Common myeloid progenitor, CD34-positive (primary cell): ENCODE results near the gene PTPRN2.

Source experiments
- CTCF ChIA-PET: fragments of 350-600 bp; sonication (Branson Sonifier 250); formaldehyde crosslinking; loops from one replicate; lab custom pipeline; 2021; ENCODE audit warnings: antibody characterized with exemption; lab: Charles Lee
- POLR2A ChIA-PET: fragments of 350-600 bp; sonication (Branson Sonifier 250); formaldehyde crosslinking; loops from one replicate; lab custom pipeline; 2021; ENCODE audit warnings: antibody characterized with exemption; lab: Charles Lee
- DNase-seq, 3 donors: peaks; one replicate each; pipeline versions ENCODE4 v3.0.0 to v3.0.0-alpha.2; 2013
- H3K27ac ChIP-seq, 2 experiments: 1 replicate in 1 of 2; 2 replicates in 1 of 2; pipeline ENCODE4 v1.7.0; 2013; ENCODE audit warnings: inconsistent platforms in 2 of 2, low read length in 2 of 2, mild to moderate bottlenecking in 2 of 2, low read depth in 1 of 2, moderate library complexity in 1 of 2; ENCODE audit not compliant: severe bottlenecking in 2 of 2, insufficient read depth in 1 of 2, poor library complexity in 1 of 2
- H3K27me3 ChIP-seq, 5 experiments: replicated peaks in 2 of 5; 1 replicate in 3 of 5; 2 replicates in 2 of 5; pipeline versions ENCODE4 v1.6.1 to v1.7.0; 2013; ENCODE audit warnings: low read length in 4 of 5, mild to moderate bottlenecking in 2 of 5, moderate library complexity in 2 of 5, inconsistent platforms in 1 of 5; ENCODE audit not compliant: insufficient read depth in 5 of 5, control insufficient read depth in 4 of 5
- H3K36me3 ChIP-seq, 4 experiments: 1 replicate in 2 of 4; 2 replicates in 2 of 4; pipeline versions ENCODE4 v1.6.1 to v1.7.0; 2013; ENCODE audit warnings: low read length in 3 of 4, control low read depth in 1 of 4, mild to moderate bottlenecking in 1 of 4; ENCODE audit not compliant: control insufficient read depth in 4 of 4, insufficient read depth in 4 of 4
- H3K4me1 ChIP-seq, 4 experiments: 1 replicate in 3 of 4; 2 replicates in 1 of 4; pipeline versions ENCODE4 v1.6.1 to v1.7.1; 2013; ENCODE audit warnings: low read length in 3 of 4, mild to moderate bottlenecking in 3 of 4, control low read depth in 1 of 4, inconsistent platforms in 1 of 4, moderate library complexity in 1 of 4; ENCODE audit not compliant: control insufficient read depth in 4 of 4, insufficient read depth in 4 of 4; ENCODE audit errors: control extremely low read depth in 1 of 4
- H3K4me3 ChIP-seq, 7 experiments: 1 replicate in 4 of 7; 2 replicates in 3 of 7; pipeline versions ENCODE4 v1.5.1 to v1.7.0; 2013; ENCODE audit warnings: mild to moderate bottlenecking in 7 of 7, low read length in 6 of 7, moderate library complexity in 6 of 7, inconsistent platforms in 2 of 7, low read depth in 2 of 7, control low read depth in 1 of 7; ENCODE audit not compliant: insufficient read depth in 4 of 7, control insufficient read depth in 1 of 7; ENCODE audit errors: extremely low read depth in 1 of 7
- H3K9me3 ChIP-seq, 5 experiments: 1 replicate in 4 of 5; 2 replicates in 1 of 5; pipeline versions ENCODE4 v1.6.1 to v1.7.1; 2013; ENCODE audit warnings: low read length in 4 of 5, mild to moderate bottlenecking in 2 of 5, inconsistent platforms in 1 of 5, low read depth in 1 of 5, moderate library complexity in 1 of 5; ENCODE audit not compliant: control insufficient read depth in 4 of 5, insufficient read depth in 2 of 5; ENCODE audit errors: control extremely low read depth in 1 of 5
- WGBS: methylation state at CpG from one replicate; pipeline ENCODE4 v1.1.5; 2013; ENCODE audit not compliant: insufficient coverage; 5-methylcytosine and 5-hydroxymethylcytosine counted together

PTPRN2 gene

GRCh38 chr7:158249692-158250091 is 337.9 kb downstream of the PTPRN2 start:
- H3K27ac ChIP-seq: no peak overlapping the region
- H3K27me3 ChIP-seq: no peaks in the 10 kb centered on the region
- H3K9me3 ChIP-seq: peaks cover 0 to 39% (median 12%) of the 10 kb centered on the region in 5 experiments
- H3K4me3 ChIP-seq: no peak overlapping the region
- H3K36me3 ChIP-seq: no peaks in the 10 kb centered on the region
- 78% methylated on average over 4 of the region's 9 CpGs for WGBS
- CTCF ChIA-PET: no interaction called here
- no peak for DNase-seq
- POLR2A ChIA-PET: no interaction called here
- no peaks in the 10 kb centered on the region for H3K4me1 ChIP-seq

GRCh38 chr7:158248816-158249215 is 338.8 kb downstream of the PTPRN2 start:
- Histone ChIP-seq H3K27me3 (no peaks in the 10 kb centered on the region), H3K9me3 (peaks cover 0 to 39% (median 12%) of the 10 kb centered on the region in 5 experiments), H3K27ac (no peak overlapping the region), H3K36me3 (no peaks in the 10 kb centered on the region), H3K4me1 (no peaks in the 10 kb centered on the region), H3K4me3 (no peak overlapping the region)
- no peak for DNase-seq
- 40% methylated on average over 7 of the region's 10 CpGs for WGBS
- ChIA-PET CTCF (no interaction called here), POLR2A (no interaction called here)

GRCh38 chr7:158247758-158248487 is 339.7 kb downstream of the PTPRN2 start:
- CTCF ChIA-PET: no interaction called here
- 85% methylated on average over 13 of the region's 14 CpGs for WGBS
- Histone ChIP-seq H3K4me3 (no peak overlapping the region), H3K27me3 (no peaks in the 10 kb centered on the region), H3K36me3 (no peaks in the 10 kb centered on the region), H3K27ac (no peak overlapping the region), H3K9me3 (peaks cover 0 to 39% (median 12%) of the 10 kb centered on the region in 5 experiments), H3K4me1 (no peaks in the 10 kb centered on the region)
- no peak for DNase-seq
- POLR2A ChIA-PET: no interaction called here

- Histone ChIP-seq H3K27ac (no peak overlapping the region), H3K4me3 (no peak overlapping the region), H3K27me3 (no peaks in the 10 kb centered on the region), H3K9me3 (peaks cover 0 to 34% (median 12%) of the 10 kb centered on the region in 5 experiments), H3K4me1 (no peaks in the 10 kb centered on the region), H3K36me3 (no peaks in the 10 kb centered on the region)
- POLR2A ChIA-PET: no interaction called here
- 80% methylated on average over 19 of the region's 28 CpGs for WGBS
- DNase-seq: no peak
- CTCF ChIA-PET: no interaction called here
Observed at GRCh38 chr7:158246960-158247673, 340.5 kb downstream of the PTPRN2 start.

GRCh38 chr7:158246272-158246959 is 341.2 kb downstream of the PTPRN2 start:
- peaks cover 0 to 31% (median 11%) of the 10 kb centered on the region in 5 experiments for H3K9me3 ChIP-seq
- H3K36me3 ChIP-seq: no peaks in the 10 kb centered on the region
- no peaks in the 10 kb centered on the region for H3K27me3 ChIP-seq
- WGBS: 91% methylated on average over 24 of the region's 24 CpGs
- H3K4me1 ChIP-seq: no peaks in the 10 kb centered on the region
- ChIA-PET POLR2A (no interaction called here), CTCF (no interaction called here)
- no peak for DNase-seq
- H3K27ac ChIP-seq: no peak overlapping the region
- H3K4me3 ChIP-seq: no peak overlapping the region

GRCh38 chr7:158245724-158246041 is 341.9 kb downstream of the PTPRN2 start:
- no peak overlapping the region for H3K4me3 ChIP-seq
- H3K36me3 ChIP-seq: no peaks in the 10 kb centered on the region
- DNase-seq: no peak
- WGBS: 87% methylated on average over 9 of the region's 12 CpGs
- no peaks in the 10 kb centered on the region for H3K4me1 ChIP-seq
- ChIA-PET POLR2A (no interaction called here), CTCF (no interaction called here)
- H3K27ac ChIP-seq: no peak overlapping the region
- H3K27me3 ChIP-seq: no peaks in the 10 kb centered on the region
- H3K9me3 ChIP-seq: peaks cover 0 to 27% (median 8%) of the 10 kb centered on the region in 5 experiments
